GM18517 (cell line): ENCODE measurements around the gene POLR3A.
"Not testable (repeated sequence)": the region's sequence is repeated elsewhere in the genome, so short reads cannot be mapped to it uniquely, and the experiment has no call there.

Experiments used
- ATAC-seq: cut with Tn5 transposase; IDR thresholded peaks from one replicate; pipeline ENCODE4 v1.9.1; 2021; ENCODE audit warnings: mild to moderate bottlenecking, moderate library complexity; ENCODE audit not compliant: unreplicated experiment

Gene POLR3A

GRCh38 chr10:78025685-78026364 is 3.5 kb downstream of the POLR3A start:
- no peak for ATAC-seq

DNA sequence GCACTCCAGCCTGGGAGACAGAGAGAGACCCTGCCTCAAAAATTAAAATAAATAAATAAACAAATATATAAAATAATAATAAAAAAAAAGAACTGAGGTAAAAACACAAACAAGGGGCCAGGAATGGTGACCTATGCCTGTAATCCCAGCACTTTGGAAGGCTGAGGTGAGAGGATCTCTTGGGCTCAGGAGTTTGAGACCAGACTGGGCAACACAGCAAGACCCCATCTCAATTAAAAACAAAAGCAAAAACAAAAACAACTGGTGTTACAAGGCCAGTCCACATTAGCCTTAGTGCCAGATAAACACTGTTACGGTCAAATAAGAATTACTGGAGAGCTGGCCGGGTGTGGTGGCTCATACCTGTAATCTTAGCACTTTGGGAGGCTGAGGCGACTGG is 5.6 kb downstream of the POLR3A start:
- ATAC-seq = no peak

DNA sequence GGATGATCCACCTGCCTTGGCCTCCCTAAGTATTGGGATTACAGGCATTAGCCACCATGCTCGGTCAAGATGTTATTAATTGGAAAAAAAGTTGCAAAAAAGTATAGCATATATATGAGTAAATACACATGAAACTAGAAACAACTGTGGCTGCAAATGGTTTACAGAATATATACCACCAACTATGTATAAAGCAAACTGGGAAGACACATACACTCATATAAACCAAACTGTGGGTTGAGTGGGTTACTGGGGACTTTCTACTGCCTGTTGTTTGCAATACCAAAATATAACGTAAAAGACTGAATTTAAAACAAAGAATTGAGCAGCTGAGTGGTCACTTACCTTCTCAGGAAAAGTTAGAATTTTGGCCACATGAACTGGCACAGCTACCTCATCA is 8.1 kb downstream of the POLR3A start:
- ATAC-seq = no peak

DNA sequence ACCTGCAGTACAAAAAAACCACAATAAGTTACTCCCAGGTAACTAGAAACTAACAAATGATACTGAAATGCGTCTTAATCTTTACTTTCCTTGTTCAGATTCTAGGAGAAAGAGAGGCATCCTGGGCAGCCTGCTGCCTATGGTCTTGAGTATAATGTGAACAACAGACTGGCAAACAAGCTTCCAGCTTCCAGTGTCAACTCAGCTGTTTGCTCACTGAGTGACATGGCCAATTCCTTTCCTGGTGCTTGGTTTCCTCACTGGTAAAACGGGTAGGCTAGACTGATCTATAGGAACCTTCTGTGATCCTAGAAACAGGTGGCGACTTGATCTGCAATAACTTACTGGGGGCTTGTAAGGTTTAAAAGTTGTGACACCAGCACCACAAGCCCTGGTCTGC is 10.1 kb downstream of the POLR3A start:
- ATAC-seq = no peak

- ATAC-seq = no peak
Observed at GRCh38 chr10:78017856-78018255, 11.5 kb downstream of the POLR3A start.

- ATAC-seq = no peak
Observed at GRCh38 chr10:78015546-78015945, 13.8 kb downstream of the POLR3A start.

GRCh38 chr10:78013564-78013963 is 15.8 kb downstream of the POLR3A start:
- no peak for ATAC-seq

GRCh38 chr10:78011065-78011464 is 18.2 kb downstream of the POLR3A start:
- ATAC-seq = no peak

DNA sequence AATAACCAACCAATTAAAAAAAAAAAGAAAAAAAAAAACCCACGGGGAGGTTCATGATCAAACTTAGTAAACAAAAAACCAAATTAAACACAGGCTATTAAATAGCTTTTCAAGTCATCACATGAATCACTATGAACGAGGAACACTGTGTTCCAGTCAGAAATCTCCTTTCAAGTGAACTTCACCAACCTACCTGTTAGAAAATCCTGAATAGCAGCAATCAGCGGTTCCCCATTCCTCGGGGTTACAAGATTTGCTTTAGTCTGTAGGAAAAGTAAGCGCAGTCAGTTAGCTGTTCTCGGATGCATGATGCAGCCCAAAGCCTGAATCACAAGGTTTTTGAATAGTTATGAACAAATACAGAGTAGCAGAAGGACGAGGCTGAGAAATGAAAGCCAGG is 19.0 kb downstream of the POLR3A start:
- ATAC-seq = no peak

DNA sequence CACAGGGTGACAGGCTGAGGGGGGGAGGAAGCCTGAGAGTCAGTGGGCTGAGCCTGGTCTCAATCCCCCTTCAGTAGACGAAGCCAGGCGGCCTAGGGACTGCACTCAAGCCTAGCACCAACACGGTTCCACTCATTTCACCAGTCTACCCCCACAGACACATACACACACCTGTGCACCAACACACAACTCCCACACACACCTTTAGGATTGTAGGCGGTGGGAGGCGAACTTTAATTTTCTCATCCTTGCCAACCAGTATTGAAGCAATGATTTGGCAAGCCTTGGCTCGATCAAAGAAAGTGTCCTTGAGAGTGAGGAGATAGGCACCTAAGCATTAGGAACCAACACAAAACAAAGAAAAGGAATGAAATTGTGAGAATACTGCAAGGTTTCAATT is 19.7 kb downstream of the POLR3A start:
- ATAC-seq = no peak

DNA sequence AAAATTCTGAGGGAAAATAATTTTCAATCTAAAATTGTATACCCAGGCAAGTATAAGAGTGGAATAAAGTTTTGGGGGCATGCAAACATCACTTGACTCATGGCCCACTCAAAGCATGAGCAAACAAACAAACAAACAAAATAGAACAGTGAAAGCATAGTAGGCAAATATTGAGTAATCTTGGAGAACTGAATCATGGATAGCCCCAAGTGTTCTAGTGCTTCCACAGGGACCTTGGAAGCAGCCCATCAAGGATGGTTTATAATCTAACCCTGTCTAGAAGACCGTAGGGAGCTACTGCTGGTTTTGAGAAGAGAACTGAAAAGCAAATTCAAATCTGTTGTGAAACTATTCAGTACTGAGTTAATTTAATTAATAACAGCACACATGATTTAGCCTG is 22.1 kb downstream of the POLR3A start:
- ATAC-seq = no peak

GRCh38 chr10:78004215-78005026 is 24.9 kb downstream of the POLR3A start:
- no peak for ATAC-seq

- ATAC-seq = no peak
Observed at GRCh38 chr10:78002541-78003288, 26.6 kb downstream of the POLR3A start.

DNA sequence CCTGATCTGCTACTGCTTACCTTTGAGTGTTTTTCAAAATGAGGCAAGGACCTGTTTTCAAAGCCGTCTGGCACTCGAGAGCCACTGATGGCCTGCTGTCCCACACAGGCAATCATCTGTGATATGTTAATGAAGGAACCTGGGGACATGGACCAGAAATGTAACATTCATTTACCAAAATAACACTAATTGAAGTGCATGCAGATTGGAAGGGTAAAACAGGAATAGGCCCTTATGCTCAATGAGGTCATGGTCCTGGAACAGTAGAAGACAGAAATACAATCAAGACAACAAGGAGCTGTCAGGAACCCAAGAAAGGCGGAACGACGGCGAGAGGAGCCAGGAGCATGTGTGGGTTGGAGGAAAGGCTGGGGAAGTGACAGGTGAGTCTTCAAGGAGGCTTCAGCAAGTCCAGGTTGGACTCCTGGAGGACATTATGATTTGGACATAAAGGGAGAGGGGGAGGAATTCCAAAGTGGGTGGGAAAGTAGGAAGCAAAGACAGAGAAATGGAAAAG is 28.3 kb downstream of the POLR3A start:
- ATAC-seq = no peak

GRCh38 chr10:78000206-78000605 is 29.1 kb downstream of the POLR3A start:
- no peak for ATAC-seq

DNA sequence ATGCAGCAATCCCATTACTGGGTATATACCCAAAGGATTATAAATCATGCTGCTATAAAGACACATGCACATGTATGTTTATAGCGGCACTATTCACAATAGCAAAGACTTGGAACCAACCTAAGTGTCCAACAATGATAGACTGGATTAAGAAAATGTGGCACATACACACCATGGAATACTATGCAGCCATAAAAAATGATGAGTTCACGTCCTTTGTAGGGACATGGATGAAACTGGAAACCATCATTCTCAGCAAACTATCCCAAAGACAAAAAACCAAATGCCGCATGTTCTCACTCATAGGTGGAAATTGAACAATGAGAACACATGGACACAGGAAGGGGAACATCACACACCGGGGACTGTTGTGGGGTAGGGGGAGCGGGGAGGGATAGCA is 30.5 kb downstream of the POLR3A start:
- ATAC-seq = not testable (repeated sequence)

GRCh38 chr10:77993620-77994019 is 35.7 kb downstream of the POLR3A start:
- no peak for ATAC-seq

DNA sequence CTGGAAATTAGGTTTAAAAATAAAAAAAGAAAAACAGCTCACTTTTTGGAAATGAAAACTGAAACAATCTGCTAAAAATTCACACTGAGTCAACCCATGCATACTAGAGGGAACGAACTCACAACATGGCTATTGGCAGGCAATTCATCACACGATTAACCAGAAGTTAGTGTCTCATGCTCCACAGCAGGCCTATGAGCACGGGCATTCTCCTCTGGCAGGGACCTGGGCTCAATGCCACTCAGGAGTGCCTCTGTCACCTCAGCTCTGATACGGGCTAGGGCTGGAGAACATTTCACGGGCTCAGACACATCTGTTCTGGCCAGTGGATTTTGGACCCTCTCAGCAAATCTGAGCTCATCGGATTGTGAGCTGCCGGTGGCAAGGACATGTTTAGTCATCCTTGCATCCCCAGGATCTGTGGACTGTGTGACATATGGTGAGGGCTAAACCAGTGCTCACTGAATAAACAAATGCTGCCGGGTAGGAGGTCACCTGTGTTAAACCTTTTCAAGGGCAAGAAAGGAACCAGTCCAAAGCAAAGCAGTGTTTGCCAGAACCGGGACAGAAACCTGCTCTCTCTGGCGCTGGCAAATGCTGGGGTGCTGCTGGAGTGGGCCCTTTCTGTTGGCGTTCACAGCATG is 40.1 kb downstream of the POLR3A start:
- ATAC-seq = no peak

DNA sequence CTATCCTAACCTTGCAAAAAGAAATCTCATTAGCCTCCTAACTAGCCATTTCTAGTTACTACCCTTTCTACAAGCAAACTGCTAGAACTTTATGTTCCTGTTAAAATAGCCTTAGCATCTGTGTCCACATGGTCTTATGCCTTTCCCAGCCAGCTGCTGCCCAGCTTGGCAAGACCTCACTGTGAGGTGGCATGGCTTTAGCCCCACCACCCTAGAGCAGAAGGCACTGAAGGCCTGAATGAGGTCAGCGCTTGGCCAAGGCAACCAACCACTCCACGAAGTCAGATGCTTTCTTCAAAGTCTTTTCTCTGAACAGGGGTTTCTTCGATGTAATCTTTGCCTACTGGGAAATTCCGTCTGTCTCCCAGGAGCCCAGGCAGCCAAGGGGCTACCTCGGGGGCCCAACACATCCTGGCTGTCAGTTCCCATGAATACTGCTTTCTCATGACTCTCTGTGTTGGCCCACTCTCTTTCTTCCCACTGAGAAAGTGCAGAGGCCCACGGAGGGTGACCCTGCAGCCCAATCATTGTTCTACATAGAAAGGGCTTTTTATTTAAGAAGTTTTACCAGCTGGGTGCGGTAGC is 41.6 kb downstream of the POLR3A start:
- ATAC-seq = no peak

- ATAC-seq = no peak
Observed at GRCh38 chr10:77984986-77985385, 44.3 kb downstream of the POLR3A start.
